Measurements from ENCODE around the gene LCOR. TPM values are rescaled to one million over a fixed set of nuclear protein-coding genes. Genes with fewer than 3 reads are reported as not detected.

Gene LCOR
- total and polyA plus RNA-seq, 2 of the 4 experiments (the other 2 are of a cell fraction): 3.7 to 36.9 TPM

DNA sequence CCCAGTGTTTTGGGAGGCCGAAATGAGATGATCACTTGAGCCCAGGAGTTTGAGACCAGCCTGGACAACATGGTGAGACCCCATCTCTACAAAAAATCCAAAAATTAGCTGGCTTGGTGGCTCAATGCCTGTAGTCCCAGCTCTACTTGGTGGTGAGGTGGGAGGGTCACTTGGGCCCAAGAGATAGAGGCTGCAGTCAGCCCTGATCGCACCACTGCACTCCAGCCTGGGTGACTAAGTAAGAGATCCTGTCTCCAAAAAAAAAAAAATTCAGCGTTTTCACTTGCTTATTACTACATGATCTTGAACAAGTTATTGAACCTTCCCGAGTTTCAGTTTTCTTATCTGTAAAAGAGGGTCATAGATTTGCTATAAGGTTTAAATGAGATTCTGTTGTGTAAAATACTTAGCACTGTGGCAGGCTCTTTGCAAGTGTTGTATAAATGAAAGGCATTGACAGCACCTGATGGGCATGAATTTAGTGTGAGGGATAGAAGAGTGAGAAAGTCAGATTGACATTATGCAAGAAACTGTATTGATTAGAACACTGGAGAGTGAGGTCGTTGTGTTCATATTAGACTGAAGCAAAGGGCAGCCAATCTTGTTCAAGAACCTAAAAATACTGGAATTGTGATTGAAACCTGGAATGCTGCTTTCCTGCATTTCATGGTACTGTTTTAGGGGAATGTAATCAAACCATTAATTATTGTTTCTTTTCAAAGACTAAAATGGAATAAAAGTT, 136.8 kb downstream of the LCOR start (continued):
- no peak for TF ChIP-seq RFX5 (IDR thresholded peaks at IDR 0.05; ENCODE audit: low read depth, low read length)

DNA sequence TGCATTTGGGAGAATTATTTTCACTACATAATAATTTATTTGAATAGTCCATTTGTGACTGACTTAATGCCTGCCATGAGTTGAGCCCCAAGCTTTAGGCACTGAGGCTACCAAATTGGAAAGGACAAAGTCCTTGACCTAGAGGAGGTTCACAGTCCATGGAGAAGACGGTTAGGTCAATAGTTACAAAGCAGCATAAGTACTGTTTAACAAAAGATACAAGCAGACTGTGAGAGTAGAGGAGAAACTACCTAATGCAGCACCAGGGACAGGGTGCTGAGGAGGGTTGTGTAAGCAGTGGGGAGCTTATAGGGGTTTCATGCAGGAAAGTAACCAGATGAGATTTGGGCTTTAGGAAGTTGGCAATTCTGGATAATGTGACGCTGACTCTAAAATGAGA, 139.2 kb downstream of the LCOR start:
- Histone ChIP-seq H3K56ac (ENCODE audit: extremely low read depth, insufficient read depth, low read length) (no peak overlapping the region), H3K27me3 (ENCODE audit: control insufficient read depth, insufficient read depth, low read length) (no peaks in the 10 kb centered on the region), H3K27ac (ENCODE audit: insufficient read depth, low read length) (no peak overlapping the region), H3K9ac (ENCODE audit: low read depth, low read length) (no peak overlapping the region), H2BK15ac (ENCODE audit: low read depth, low read length) (no peak overlapping the region), H3K4me1 (ENCODE audit: control insufficient read depth, insufficient read depth, low read length) (peaks cover 2% of the 10 kb centered on the region; the same call in 1 of the 2 replicates), H3K79me1 (ENCODE audit: low read depth in 1 of 2, low read length in 2 of 2) (peaks cover 4 to 15% of the 10 kb centered on the region in 2 experiments), H2AFZ (replicated peaks; ENCODE audit: low read length, poor library complexity) (no peak overlapping the region), H3K23ac (ENCODE audit: low read depth, low read length) (no peak overlapping the region), H3K14ac (replicated peaks; ENCODE audit: low read depth, low read length) (0 out of 2 replicates have a peak overlapping the region, but pooled peaks have one; percentile 20), H2BK120ac (ENCODE audit: low read depth, low read length) (no peak overlapping the region), H2AK9ac (replicated peaks; ENCODE audit: low read depth, low read length, poor library complexity) (no peak overlapping the region), H3K36me3 (ENCODE audit: control insufficient read depth, insufficient read depth, low read length) (no peaks in the 10 kb centered on the region), H3K4me2 (ENCODE audit: low read depth, low read length) (no peak overlapping the region), H2AK5ac (ENCODE audit: low read depth, low read length) (no peak overlapping the region), H3K9me3 (ENCODE audit: control insufficient read depth, insufficient read depth, low read length) (no peaks in the 10 kb centered on the region), H3K4ac (ENCODE audit: low read depth, low read length) (no peak overlapping the region), H2BK20ac (ENCODE audit: low read depth, low read length) (no peak overlapping the region), H3K9me1 (ENCODE audit: insufficient read depth, low read length) (peaks cover 7% of the 10 kb centered on the region), H2BK5ac (ENCODE audit: low read depth, low read length, poor library complexity, severe bottlenecking) (no peak overlapping the region), H4K20me1 (ENCODE audit: insufficient read depth, low read length) (no peaks in the 10 kb centered on the region), H4K91ac (ENCODE audit: insufficient read depth, low read depth, low read length) (no peak overlapping the region), H4K8ac (ENCODE audit: low read depth in 2 of 2, low read length in 2 of 2) (no peak overlapping the region), H3K4me3 (ENCODE audit: insufficient read depth, low read depth, low read length) (no peak overlapping the region), H3K18ac (ENCODE audit: low read depth, low read length) (no peak overlapping the region; the same call in 1 of the 2 replicates), H4K5ac (ENCODE audit: low read depth, low read length) (no peak overlapping the region)
- DNase-seq: no peak
- dilution Hi-C loops (cut with HindIII; ENCODE audit: low sequenced_read_pairs, unreplicated experiment): no loop called here
- ChIA-PET CTCF (no interaction called here), POLR2A (ENCODE audit: unreplicated experiment) (no interaction called here)
- TF ChIP-seq, protein P1, sequence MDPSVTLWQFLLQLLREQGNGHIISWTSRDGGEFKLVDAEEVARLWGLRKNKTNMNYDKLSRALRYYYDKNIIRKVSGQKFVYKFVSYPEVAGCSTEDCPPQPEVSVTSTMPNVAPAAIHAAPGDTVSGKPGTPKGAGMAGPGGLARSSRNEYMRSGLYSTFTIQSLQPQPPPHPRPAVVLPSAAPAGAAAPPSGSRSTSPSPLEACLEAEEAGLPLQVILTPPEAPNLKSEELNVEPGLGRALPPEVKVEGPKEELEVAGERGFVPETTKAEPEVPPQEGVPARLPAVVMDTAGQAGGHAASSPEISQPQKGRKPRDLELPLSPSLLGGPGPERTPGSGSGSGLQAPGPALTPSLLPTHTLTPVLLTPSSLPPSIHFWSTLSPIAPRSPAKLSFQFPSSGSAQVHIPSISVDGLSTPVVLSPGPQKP (IDR thresholded peaks at IDR 0.05; ENCODE audit: borderline replicate concordance, low read depth, low read length): no peak
- TF ChIP-seq RCOR1 (IDR thresholded peaks at IDR 0.05; ENCODE audit: insufficient replicate concordance, low read length): no peak
- no peak for TF ChIP-seq POLR2A (IDR thresholded peaks at IDR 0.05; ENCODE audit: low read depth, low read length)
- TF ChIP-seq FOS (IDR thresholded peaks at IDR 0.05; ENCODE audit: low read depth, low read length): no peak
- no peak for TF ChIP-seq SMC3 (IDR thresholded peaks at IDR 0.05; ENCODE audit: low read depth, low read length)
- TF ChIP-seq MAFK (IDR thresholded peaks at IDR 0.05; ENCODE audit: low read depth, low read length): no peak
- TF ChIP-seq, protein P2, sequence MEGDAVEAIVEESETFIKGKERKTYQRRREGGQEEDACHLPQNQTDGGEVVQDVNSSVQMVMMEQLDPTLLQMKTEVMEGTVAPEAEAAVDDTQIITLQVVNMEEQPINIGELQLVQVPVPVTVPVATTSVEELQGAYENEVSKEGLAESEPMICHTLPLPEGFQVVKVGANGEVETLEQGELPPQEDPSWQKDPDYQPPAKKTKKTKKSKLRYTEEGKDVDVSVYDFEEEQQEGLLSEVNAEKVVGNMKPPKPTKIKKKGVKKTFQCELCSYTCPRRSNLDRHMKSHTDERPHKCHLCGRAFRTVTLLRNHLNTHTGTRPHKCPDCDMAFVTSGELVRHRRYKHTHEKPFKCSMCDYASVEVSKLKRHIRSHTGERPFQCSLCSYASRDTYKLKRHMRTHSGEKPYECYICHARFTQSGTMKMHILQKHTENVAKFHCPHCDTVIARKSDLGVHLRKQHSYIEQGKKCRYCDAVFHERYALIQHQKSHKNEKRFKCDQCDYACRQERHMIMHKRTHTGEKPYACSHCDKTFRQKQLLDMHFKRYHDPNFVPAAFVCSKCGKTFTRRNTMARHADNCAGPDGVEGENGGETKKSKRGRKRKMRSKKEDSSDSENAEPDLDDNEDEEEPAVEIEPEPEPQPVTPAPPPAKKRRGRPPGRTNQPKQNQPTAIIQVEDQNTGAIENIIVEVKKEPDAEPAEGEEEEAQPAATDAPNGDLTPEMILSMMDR (conservative IDR thresholded peaks at IDR 0.05; ENCODE audit: low read depth, low read length): no peak
- in situ Hi-C loops (cut with MboI; ENCODE audit: low sequenced_read_pairs): no loop called here
- BruUV-seq (replicated peaks): no TSS peak
- intact Hi-C loops (cut with micrococcal nuclease): no loop called here
- ATAC-seq (ENCODE audit: low read depth): no peak
- WGBS, 2 experiments (ENCODE audit: extremely low coverage in 2 of 2, insufficient read length in 1 of 2): no CpG with 5 or more reads among the region's 2 CpGs

Data from IMR-90 (cell line).